Stimulated activated CD4-positive, alpha-beta T cell treated with anti-CD3 and anti-CD28 coated beads, Interleukin-15, amount 100 ng/mL, for 48 hours (primary cell): Measurements from ENCODE around the gene UBE4A.
A peak's percentile ranks its signal among the peaks of the same experiment; 100 is the strongest.

ENCODE experiments used
- DNase-seq, 2 donors: peaks; one replicate each; pipeline ENCODE4 v3.0.0-alpha.2; 2020; ENCODE audit warnings: low read depth in 2 of 2

The UBE4A gene

DNA sequence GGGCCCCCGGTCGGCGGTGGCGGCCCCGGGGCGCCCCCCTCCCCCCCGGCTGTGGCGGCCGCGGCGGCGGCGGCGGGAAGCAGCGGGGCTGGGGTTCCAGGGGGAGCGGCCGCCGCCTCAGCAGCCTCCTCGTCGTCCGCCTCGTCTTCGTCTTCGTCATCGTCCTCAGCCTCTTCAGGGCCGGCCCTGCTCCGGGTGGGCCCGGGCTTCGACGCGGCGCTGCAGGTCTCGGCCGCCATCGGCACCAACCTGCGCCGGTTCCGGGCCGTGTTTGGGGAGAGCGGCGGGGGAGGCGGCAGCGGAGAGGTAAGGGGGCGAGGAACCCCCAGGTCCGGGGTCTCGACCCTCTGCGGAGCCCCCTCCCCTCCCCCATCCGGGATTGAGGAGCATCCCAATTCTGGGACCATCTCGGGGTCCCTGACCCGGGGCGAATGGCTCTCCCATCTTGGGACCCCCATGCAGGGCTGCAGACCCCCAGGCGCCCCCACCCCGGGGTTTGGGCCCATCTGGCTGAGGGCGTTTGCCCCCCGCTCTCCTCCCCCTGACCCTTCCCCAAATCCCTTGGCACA is 77.3 kb downstream of the UBE4A start:
- peak; percentile 28 to 37 for DNase-seq

GRCh38 chr11:118437208-118438125 is 78.1 kb downstream of the UBE4A start:
- DNase-seq = peak; percentile 31 to 35

GRCh38 chr11:118438314-118438931 is 79.0 kb downstream of the UBE4A start:
- DNase-seq = peak; percentile 16 to 20

DNA sequence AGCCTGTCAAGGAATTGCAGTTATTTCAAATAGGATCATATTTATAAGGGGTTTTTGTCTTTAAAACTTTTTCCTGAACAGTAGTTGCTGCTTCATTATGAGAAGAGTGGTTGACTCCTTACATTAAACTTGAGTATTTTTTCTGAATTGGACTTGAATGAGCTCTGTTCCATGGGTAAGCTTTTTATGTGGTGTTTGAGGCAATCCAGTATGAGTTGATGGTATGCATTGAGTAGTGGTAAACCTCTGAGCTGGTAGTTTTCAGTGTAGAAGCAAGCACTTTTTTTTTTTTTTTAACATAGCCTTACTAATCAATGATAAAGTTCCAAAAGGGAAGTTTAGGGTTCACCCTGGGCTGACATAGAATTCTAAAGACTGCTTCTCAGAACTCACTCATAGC is 80.2 kb downstream of the UBE4A start:
- DNase-seq = no peak

DNA sequence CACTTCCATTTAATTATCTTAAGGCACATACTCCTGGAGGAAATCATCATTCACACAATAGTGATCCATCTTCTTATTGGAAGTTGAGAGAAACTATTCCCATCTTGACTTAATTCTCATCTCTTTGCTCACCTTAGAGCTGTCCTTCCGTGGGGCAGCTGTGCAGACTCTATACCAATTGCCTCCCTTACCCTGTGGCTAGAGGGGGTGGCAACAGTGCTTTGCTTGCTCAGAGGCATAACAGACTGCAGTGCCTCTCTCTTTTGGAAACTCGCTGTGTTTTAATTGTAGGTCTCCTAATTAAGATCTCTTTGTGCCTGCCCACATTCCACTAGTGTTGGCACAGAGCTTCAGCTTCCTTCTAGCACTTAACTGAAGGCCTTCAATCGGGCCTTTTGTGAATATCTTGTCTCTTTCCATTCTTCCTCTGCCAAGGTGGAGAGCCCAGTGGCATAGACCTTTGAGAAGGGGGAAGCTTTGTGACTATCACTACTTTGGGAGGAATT is 82.4 kb downstream of the UBE4A start:
- no peak for DNase-seq

- no peak for DNase-seq
Observed at GRCh38 chr11:118442301-118442700, 82.9 kb downstream of the UBE4A start.

DNA sequence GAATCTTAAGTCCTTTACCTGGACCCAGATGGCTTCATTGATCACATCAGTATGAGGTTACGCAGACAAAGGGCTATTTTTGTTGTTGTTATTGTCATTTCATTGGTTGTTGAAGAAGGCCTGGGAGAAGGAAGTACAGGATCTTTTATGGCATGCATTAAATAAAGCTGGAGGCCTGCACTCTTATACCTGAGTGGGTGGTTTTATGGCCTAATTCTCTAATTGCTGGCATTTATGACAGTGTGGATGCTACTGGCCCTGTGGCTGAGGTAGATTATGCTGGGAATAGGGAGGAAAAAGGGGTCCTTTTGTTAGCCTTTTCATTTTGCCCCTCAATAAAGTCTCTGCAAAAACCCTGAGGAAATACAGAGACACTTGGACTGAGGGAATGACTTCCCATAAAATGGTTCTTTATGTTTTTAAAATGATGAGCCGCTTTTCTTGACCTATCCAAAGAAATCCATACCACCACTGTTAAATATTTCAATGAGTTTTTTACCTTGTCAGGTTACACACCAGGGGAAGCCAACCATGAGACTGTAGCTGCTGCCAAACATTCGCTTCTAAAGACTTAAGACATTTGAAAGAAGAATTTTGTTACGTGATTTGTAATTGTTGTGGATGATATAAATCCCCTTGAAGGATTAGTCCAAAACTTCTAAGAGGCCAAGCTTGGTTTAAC is 83.6 kb downstream of the UBE4A start:
- DNase-seq = no peak

DNA sequence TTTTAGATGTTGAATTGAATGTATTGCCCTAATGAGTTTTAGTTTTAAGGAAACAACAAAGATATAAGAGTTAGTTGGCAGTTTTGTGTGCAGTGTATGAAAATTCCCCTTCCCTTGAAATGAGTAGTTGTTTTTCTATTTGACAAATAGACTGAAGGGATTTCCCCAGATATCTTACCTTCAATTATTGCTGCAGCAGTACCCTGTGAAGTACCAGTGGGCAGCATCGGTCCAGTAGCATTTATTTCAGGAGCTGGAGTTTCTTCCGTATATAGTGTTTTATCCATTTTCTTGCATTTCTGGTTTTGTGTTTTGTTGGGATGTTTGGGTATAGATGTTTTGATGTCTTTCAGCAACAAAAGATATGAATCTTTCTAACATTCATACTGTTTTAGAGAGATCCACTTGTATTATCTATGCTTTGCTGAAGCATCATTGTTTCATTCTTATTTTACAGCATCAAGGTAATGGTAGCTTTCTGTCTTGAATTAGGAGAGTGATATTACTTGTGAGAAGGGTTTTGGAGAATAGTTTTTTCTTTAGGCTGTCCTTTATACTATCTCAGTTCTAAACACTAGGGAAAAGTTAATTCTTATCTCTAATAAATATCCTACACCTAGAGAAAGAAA is 84.3 kb downstream of the UBE4A start:
- no peak for DNase-seq

DNA sequence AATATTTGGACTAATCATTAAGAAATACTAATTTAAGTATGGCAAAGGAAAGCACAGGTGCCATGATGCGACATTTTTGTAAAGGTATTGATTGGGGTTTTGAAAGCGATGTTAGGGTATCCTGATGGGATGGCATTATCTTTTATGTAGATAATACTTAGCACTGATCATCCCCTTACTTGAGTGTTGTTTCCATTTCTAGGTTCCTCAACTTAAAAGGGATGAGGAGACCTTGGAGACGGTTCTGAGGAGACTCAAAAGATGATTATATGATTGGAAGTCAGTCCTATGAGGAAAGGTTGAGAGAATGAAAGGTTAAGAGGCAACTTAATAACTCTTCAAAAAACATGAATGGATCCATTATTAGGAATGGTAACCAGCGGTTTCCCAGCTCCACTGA is 88.0 kb downstream of the UBE4A start:
- DNase-seq = no peak

GRCh38 chr11:118448294-118448693 is 88.9 kb downstream of the UBE4A start:
- DNase-seq = no peak
